ENCODE data around the gene TBC1D22A. TPM values are rescaled to one million over a fixed set of nuclear protein-coding genes. Genes with fewer than 3 reads are reported as not detected.

Gene TBC1D22A
- total RNA-seq, 1 donor from 2014 or later, result 14.3 TPM

DNA sequence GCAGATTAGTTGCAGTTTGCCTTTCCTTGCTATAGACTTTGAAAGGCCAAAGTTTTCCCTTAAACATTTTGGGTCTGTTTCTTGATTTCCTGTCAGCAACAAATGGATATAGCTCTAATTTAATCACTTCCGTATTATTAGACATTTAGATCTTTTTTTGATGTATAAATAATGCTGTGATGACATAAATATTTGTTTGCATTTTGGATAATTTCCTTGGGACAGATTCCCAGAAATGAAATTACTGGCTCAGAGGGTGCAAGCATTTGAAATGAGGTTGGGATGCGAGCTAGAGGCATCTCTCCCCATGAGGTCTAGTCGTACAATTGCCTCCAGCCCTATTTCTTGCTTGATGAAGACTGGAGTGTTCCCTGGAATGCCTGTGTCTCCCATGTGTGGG, 94.2 kb downstream of the TBC1D22A start:
- H3K4me1 Mint-ChIP-seq, result peaks cover 10% of the 10 kb centered on the region
- H3K36me3 Mint-ChIP-seq (ENCODE audit: low read depth), result peaks cover 12% of the 10 kb centered on the region
- DNase-seq (ENCODE audit: low read depth, low spot score), result no peak
- H3K27ac Mint-ChIP-seq (ENCODE audit: unreplicated experiment), result peak overlapping the region; percentile 35
- H3K9me3 Mint-ChIP-seq, result no peaks in the 10 kb centered on the region
- H3K27me3 Mint-ChIP-seq (ENCODE audit: low read depth), result no peaks in the 10 kb centered on the region
- H3K4me3 Mint-ChIP-seq, result no peak overlapping the region
- TF ChIP-seq, protein P1, sequence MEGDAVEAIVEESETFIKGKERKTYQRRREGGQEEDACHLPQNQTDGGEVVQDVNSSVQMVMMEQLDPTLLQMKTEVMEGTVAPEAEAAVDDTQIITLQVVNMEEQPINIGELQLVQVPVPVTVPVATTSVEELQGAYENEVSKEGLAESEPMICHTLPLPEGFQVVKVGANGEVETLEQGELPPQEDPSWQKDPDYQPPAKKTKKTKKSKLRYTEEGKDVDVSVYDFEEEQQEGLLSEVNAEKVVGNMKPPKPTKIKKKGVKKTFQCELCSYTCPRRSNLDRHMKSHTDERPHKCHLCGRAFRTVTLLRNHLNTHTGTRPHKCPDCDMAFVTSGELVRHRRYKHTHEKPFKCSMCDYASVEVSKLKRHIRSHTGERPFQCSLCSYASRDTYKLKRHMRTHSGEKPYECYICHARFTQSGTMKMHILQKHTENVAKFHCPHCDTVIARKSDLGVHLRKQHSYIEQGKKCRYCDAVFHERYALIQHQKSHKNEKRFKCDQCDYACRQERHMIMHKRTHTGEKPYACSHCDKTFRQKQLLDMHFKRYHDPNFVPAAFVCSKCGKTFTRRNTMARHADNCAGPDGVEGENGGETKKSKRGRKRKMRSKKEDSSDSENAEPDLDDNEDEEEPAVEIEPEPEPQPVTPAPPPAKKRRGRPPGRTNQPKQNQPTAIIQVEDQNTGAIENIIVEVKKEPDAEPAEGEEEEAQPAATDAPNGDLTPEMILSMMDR (conservative IDR thresholded peaks at IDR 0.05), result no peak

DNA sequence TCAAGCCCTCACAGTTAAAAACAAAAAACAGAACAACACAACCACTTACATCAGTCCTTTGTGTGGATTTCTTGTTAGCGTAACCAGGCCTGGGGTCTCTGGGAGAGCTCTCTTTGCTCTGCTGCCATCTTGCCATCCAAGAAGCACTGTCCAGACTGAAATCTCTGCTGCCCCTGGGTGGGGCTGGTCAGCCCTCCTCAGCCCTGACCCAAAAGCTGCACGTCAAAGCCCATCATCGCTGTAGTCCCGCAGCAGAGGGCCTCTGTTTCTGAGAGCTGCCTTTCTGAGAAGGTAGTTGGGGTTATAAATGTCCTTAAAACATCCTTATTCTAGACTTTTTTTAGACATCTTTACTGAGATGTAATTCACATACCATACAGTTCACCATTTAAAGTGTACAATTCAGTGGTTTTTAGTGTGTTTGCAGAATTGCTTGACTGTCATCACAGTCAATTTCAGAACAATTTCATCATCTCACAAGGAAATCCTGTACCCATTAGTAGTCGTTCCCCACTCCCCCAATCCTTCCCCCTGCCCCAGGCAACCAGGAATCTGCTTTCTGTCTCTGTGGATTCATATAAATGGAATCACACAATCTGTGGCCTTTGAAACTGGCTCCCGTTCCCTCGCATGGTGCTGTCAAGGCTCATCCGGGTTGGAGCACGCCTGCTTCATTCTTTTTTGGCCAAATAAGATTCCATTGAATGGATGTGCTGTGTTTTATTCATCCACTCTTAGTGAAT, 94.9 kb downstream of the TBC1D22A start:
- H3K27ac Mint-ChIP-seq (ENCODE audit: unreplicated experiment), result peak overlapping the region; percentile 35
- no peaks in the 10 kb centered on the region for H3K27me3 Mint-ChIP-seq (ENCODE audit: low read depth)
- no peak overlapping the region for H3K4me3 Mint-ChIP-seq
- TF ChIP-seq, protein P1 (conservative IDR thresholded peaks at IDR 0.05), result no peak
- no peaks in the 10 kb centered on the region for H3K9me3 Mint-ChIP-seq
- H3K36me3 Mint-ChIP-seq (ENCODE audit: low read depth), result peaks cover 14% of the 10 kb centered on the region
- H3K4me1 Mint-ChIP-seq, result peaks cover 10% of the 10 kb centered on the region
- DNase-seq (ENCODE audit: low read depth, low spot score), result no peak

DNA sequence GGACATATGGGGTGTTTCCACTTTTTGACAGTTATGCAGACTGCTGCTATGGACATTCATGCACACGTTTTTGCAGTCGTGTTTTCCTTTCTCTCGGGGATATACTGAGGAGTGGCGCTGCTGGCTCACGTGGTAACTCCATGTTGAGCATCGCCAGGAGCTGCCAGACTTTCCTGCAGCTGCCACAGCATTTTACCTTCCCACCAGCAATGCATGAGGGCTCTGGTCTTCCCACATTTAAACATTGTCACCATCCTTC, 95.4 kb downstream of the TBC1D22A start:
- H3K9me3 Mint-ChIP-seq, result no peaks in the 10 kb centered on the region
- DNase-seq (ENCODE audit: low read depth, low spot score), result no peak
- H3K4me1 Mint-ChIP-seq, result peaks cover 10% of the 10 kb centered on the region
- TF ChIP-seq, protein P1 (conservative IDR thresholded peaks at IDR 0.05), result no peak
- peaks cover 14% of the 10 kb centered on the region for H3K36me3 Mint-ChIP-seq (ENCODE audit: low read depth)
- no peak overlapping the region for H3K4me3 Mint-ChIP-seq
- no peaks in the 10 kb centered on the region for H3K27me3 Mint-ChIP-seq (ENCODE audit: low read depth)
- no peak overlapping the region for H3K27ac Mint-ChIP-seq (ENCODE audit: unreplicated experiment)

DNA sequence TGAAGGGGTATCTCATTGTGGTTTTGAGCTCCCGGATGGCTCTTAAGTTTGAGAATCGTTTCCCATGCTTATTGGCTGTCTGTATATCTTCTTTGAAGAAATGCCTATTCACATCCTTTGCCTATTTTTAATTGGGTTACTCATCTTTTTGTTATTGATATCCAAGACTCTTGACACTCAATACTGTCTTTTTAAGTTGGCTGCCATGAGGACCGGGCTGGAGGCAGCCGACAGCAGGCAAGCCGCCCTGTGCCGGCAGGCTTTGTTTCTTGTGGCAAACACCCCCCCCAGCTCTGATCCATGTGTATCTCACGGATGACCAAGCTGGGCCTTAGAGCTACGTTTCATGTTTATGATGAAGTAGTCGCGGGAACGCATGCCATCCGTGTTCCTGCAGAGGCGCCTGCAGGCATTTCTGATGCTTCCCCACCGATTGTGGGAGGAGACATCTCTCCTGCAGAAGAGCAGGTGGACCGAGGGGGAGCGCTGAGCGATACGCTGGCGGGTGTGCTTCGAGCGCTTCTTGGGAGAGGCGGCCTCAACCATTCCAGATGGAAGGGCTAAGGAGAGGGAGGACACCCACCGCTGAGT, 95.8 kb downstream of the TBC1D22A start:
- Mint-ChIP-seq H3K36me3 (ENCODE audit: low read depth) (peaks cover 14% of the 10 kb centered on the region), H3K4me3 (no peak overlapping the region), H3K27ac (ENCODE audit: unreplicated experiment) (no peak overlapping the region), H3K4me1 (peaks cover 10% of the 10 kb centered on the region), H3K9me3 (no peaks in the 10 kb centered on the region), H3K27me3 (ENCODE audit: low read depth) (no peaks in the 10 kb centered on the region)
- TF ChIP-seq, protein P1 (conservative IDR thresholded peaks at IDR 0.05), result no peak
- DNase-seq (ENCODE audit: low read depth, low spot score), result no peak

- Mint-ChIP-seq H3K27ac (ENCODE audit: unreplicated experiment) (no peak overlapping the region), H3K4me1 (no peaks in the 10 kb centered on the region), H3K36me3 (ENCODE audit: low read depth) (peaks cover 16% of the 10 kb centered on the region)
Measured at GRCh38 chr22:46860562-46860961, 98.1 kb downstream of the TBC1D22A start.

More at GRCh38 chr22:46860562-46860961, 98.1 kb downstream of the TBC1D22A start:
- no peaks in the 10 kb centered on the region for H3K9me3 Mint-ChIP-seq
- no peaks in the 10 kb centered on the region for H3K27me3 Mint-ChIP-seq (ENCODE audit: low read depth)
- no peak for DNase-seq (ENCODE audit: low read depth, low spot score)
- TF ChIP-seq, protein P1 (conservative IDR thresholded peaks at IDR 0.05), result no peak
- no peak overlapping the region for H3K4me3 Mint-ChIP-seq

Data from neural crest cell (in vitro differentiated cells).